ENCODE measurements around the gene COL8A1.

GRCh38 chr3:99659032-99659431, 20.6 kb downstream of the COL8A1 start:
- TF ChIP-seq POLR2A (IDR thresholded peaks at IDR 0.05; ENCODE audit: low read length) (no peak), GATA1 (IDR thresholded peaks at IDR 0.05; ENCODE audit: low read depth, low read length) (no peak)
